Vagina (tissue), 2 donors: ENCODE results near the gene ITIH6.

ENCODE experiments used
- CTCF ChIP-seq, 3 experiments: fragments of 450-650 bp in 2 of 3; fragments of 200-600 bp in 1 of 3; sonication (generic) in 1 of 3; IDR thresholded peaks; one replicate each; pipeline ENCODE4 v1.5.1; 2017 to 2019; ENCODE audit warnings: antibody characterized with exemption in 3 of 3, mild to moderate bottlenecking in 2 of 3, moderate library complexity in 2 of 3
- POLR2A ChIP-seq, 2 donors: fragments of 450-650 bp; IDR thresholded peaks; one replicate each; pipeline ENCODE4 v1.6.1; 2017; ENCODE audit warnings: antibody characterized with exemption in 2 of 2, mild to moderate bottlenecking in 2 of 2, moderate library complexity in 2 of 2
- POLR2AphosphoS5 ChIP-seq, 2 donors: sonication (generic); formaldehyde crosslinking; IDR thresholded peaks; one replicate each; pipeline ENCODE4 v1.9.0; 2017; ENCODE audit warnings: antibody characterized with exemption in 2 of 2, mild to moderate bottlenecking in 2 of 2, low read depth in 1 of 2; ENCODE audit not compliant: insufficient read depth in 1 of 2

GRCh38 chrX:54748626-54749025, 49.4 kb downstream of the ITIH6 start:
- no peak for TF ChIP-seq POLR2AphosphoS5 (IDR thresholded peaks at IDR 0.05; ENCODE audit: insufficient read depth in 1 of 2, low read depth in 1 of 2)
- TF ChIP-seq CTCF (IDR thresholded peaks at IDR 0.05), result no peak
- no peak for TF ChIP-seq POLR2A (IDR thresholded peaks at IDR 0.05)
